Lower leg skin (tissue), 3 donors: ENCODE data around the gene A2M.

Experiments
- POLR2A ChIP-seq, 2 donors: fragments of 450-650 bp; IDR thresholded peaks; one replicate each; pipeline ENCODE4 v1.6.1; 2016 to 2017; ENCODE audit warnings: antibody characterized with exemption in 2 of 2, mild to moderate bottlenecking in 1 of 2, moderate library complexity in 1 of 2
- TF ChIP-seq, protein P1 (sequence below), 3 donors: fragments of 450-650 bp; IDR thresholded peaks; one replicate each; pipeline ENCODE4 v1.5.1; 2016; ENCODE audit warnings: antibody characterized with exemption in 3 of 3, mild to moderate bottlenecking in 3 of 3, moderate library complexity in 2 of 3

DNA sequence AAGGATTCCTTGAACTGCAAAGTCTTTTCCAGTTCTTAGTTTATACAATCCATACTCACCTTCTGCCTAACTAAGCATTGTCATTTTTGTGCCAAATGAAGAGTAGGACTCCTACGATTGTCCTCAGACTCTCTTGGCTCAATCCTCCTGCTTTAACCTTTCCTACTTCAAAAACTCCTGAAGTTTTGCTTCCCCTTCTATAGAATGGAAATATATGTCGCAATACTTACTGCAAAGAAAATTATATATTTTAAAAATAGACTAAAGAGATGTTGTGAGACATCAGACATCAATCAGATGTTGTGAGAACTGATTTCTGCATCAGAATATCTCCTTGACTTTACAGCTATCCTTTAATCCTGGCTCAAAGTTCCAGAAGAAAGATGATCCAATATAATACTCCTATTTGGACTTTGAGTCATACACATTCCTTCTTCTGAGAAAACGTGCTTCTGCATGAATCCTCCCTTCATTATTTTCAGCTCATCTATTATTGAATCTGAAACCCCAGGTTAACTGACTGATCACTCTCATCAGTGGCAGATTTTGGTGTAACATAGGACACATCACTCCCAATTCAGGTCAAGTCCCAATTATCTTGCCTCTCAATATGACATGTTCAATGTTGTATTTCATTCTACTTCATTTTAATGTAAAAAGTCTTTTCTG, 48.8 kb downstream of the A2M start:
- no peak for TF ChIP-seq POLR2A (IDR thresholded peaks at IDR 0.05)
- TF ChIP-seq, protein P1, sequence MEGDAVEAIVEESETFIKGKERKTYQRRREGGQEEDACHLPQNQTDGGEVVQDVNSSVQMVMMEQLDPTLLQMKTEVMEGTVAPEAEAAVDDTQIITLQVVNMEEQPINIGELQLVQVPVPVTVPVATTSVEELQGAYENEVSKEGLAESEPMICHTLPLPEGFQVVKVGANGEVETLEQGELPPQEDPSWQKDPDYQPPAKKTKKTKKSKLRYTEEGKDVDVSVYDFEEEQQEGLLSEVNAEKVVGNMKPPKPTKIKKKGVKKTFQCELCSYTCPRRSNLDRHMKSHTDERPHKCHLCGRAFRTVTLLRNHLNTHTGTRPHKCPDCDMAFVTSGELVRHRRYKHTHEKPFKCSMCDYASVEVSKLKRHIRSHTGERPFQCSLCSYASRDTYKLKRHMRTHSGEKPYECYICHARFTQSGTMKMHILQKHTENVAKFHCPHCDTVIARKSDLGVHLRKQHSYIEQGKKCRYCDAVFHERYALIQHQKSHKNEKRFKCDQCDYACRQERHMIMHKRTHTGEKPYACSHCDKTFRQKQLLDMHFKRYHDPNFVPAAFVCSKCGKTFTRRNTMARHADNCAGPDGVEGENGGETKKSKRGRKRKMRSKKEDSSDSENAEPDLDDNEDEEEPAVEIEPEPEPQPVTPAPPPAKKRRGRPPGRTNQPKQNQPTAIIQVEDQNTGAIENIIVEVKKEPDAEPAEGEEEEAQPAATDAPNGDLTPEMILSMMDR (IDR thresholded peaks at IDR 0.05) = no peak
